ENCODE data around the gene LNPK.
"Not testable (repeated sequence)": the region's sequence is repeated elsewhere in the genome, so short reads cannot be mapped to it uniquely, and the experiment has no call there.

The LNPK gene

DNA sequence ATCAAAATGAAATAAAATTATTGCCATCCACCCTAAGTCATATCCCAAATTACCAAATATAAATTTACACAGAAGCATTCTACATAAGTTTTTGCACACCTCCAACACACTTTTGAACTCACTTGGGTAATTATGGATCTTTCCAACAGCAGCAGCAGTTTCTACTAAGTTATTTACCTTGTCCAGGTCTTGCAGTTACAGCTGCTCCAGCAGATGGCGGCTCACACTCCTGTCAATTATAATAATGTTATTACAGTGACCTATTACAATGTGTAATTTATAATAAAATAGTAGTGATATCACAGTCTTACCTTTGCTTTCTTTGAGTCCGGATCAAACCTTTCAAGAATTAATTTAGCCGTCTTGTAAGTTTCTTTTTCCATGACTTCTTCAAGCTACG lies 37.9 kb downstream of the LNPK start:
- TF ChIP-seq, protein P1, sequence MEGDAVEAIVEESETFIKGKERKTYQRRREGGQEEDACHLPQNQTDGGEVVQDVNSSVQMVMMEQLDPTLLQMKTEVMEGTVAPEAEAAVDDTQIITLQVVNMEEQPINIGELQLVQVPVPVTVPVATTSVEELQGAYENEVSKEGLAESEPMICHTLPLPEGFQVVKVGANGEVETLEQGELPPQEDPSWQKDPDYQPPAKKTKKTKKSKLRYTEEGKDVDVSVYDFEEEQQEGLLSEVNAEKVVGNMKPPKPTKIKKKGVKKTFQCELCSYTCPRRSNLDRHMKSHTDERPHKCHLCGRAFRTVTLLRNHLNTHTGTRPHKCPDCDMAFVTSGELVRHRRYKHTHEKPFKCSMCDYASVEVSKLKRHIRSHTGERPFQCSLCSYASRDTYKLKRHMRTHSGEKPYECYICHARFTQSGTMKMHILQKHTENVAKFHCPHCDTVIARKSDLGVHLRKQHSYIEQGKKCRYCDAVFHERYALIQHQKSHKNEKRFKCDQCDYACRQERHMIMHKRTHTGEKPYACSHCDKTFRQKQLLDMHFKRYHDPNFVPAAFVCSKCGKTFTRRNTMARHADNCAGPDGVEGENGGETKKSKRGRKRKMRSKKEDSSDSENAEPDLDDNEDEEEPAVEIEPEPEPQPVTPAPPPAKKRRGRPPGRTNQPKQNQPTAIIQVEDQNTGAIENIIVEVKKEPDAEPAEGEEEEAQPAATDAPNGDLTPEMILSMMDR (IDR thresholded peaks at IDR 0.05; ENCODE audit: low read depth, low read length, poor library complexity, severe bottlenecking) = peak; percentile 19
- no peak for TF ChIP-seq EZH2phosphoT487 (IDR thresholded peaks at IDR 0.05; ENCODE audit: borderline replicate concordance, low read length)
- H3K27me3 ChIP-seq (ENCODE audit: control insufficient read depth, low read length) = no peaks in the 10 kb centered on the region

DNA sequence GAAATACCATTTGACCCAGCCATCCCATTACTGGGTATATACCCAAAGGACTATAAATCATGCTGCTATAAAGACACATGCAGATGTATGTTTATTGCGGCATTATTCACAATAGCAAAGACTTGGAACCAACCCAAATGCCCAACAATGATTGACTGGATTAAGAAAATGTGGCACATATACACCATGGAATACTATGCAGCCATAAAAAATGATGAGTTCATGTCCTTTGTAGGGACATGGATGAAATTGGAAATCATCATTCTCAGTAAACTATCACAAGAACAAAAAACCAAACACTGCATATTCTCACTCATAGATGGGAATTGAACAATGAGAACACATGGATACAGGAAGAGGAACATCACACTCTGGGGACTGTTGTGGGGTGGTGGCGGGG lies 38.9 kb downstream of the LNPK start:
- H3F3A ChIP-seq (ENCODE audit: control insufficient read depth, insufficient read depth); H3K27ac ChIP-seq (ENCODE audit: low read depth, low read length); H3K9me2 ChIP-seq (replicated peaks; ENCODE audit: control insufficient read depth, low read length); H4K20me1 ChIP-seq (ENCODE audit: control insufficient read depth, insufficient read depth, low read depth, low read length); H3K4me3 ChIP-seq (ENCODE audit: low read length); H3K9me3 ChIP-seq (ENCODE audit: control insufficient read depth, insufficient read depth, low read length); H3K4me1 ChIP-seq (ENCODE audit: control insufficient read depth, low read length); H3K27me3 ChIP-seq (ENCODE audit: control insufficient read depth, low read length); H3K36me3 ChIP-seq (ENCODE audit: control insufficient read depth, low read length); H3K79me2 ChIP-seq (ENCODE audit: control insufficient read depth, low read length); H3K4me2 ChIP-seq (ENCODE audit: low read length): not testable (repeated sequence)

More for the DNA sequence above, 37.9 kb downstream of the LNPK start:
- Histone ChIP-seq H3K4me1 (ENCODE audit: control insufficient read depth, low read length) (no peaks in the 10 kb centered on the region), H3K79me2 (ENCODE audit: control insufficient read depth, low read length) (no peaks in the 10 kb centered on the region), H3K9me2 (replicated peaks; ENCODE audit: control insufficient read depth, low read length) (no peaks in the 10 kb centered on the region), H4K20me1 (ENCODE audit: control insufficient read depth, insufficient read depth, low read depth, low read length) (no peaks in the 10 kb centered on the region), H3K27ac (ENCODE audit: low read depth, low read length) (no peak overlapping the region), H3F3A (ENCODE audit: control insufficient read depth, insufficient read depth) (no peaks in the 10 kb centered on the region; the same call in 1 of the 2 replicates), H3K36me3 (ENCODE audit: control insufficient read depth, low read length) (peaks cover 6% of the 10 kb centered on the region; the same call in 1 of the 2 replicates), H3K4me3 (ENCODE audit: low read length) (no peak overlapping the region), H3K4me2 (ENCODE audit: low read length) (no peak overlapping the region), H3K9me3 (ENCODE audit: control insufficient read depth, insufficient read depth, low read length) (no peaks in the 10 kb centered on the region)

DNA sequence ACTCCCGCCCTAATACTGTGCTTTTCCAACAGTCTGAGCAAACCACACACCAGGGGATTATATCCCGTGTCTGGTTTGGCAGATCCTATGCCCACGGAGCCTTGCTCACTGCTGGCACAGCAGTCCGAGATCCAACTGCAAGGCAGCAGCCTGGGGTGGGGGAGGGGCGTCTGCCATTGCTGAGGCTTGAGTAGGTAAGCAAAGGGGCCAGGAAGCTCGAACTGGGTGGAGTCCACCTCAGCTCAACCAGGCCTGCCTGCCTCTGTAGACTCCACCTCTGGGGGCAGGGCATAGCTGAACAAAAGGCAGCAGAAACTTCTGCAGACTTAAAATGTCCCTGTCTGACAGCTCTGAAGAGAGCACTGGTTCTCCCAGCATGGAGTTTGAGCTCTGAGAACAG lies 44.2 kb downstream of the LNPK start:
- Histone ChIP-seq H3K4me1 (ENCODE audit: control insufficient read depth, low read length) (no peaks in the 10 kb centered on the region), H3K27me3 (ENCODE audit: control insufficient read depth, low read length) (no peaks in the 10 kb centered on the region)

DNA sequence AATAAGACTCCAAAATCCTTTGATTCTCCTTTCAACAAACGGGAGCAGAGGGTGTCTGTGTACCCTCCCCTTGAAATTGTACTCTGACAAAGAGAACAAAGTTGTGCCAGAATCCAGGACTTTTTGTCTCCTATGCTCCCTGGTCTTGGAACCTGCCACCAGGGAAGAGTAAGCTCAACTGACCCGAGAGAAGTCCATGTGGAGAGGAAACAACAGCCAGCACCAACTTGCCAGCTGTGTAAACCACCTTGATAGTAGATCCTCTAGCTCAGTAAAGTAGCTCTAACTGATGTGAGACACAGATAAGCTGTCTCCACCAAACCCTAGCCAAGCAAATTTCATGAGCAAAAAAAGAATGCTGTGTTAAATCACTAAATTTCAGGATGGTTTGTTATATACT lies 46.9 kb downstream of the LNPK start:
- no peaks in the 10 kb centered on the region for H4K20me1 ChIP-seq (ENCODE audit: control insufficient read depth, insufficient read depth, low read depth, low read length)
- no peaks in the 10 kb centered on the region for H3F3A ChIP-seq (ENCODE audit: control insufficient read depth, insufficient read depth)
- no peaks in the 10 kb centered on the region for H3K9me3 ChIP-seq (ENCODE audit: control insufficient read depth, insufficient read depth, low read length)
- no peaks in the 10 kb centered on the region for H3K9me2 ChIP-seq (replicated peaks; ENCODE audit: control insufficient read depth, low read length)
- TF ChIP-seq EZH2phosphoT487 (IDR thresholded peaks at IDR 0.05; ENCODE audit: borderline replicate concordance, low read length) = no peak
- TF ChIP-seq, protein P1 (IDR thresholded peaks at IDR 0.05; ENCODE audit: low read depth, low read length, poor library complexity, severe bottlenecking) = no peak
- no peak overlapping the region for H3K4me2 ChIP-seq (ENCODE audit: low read length)
- no peaks in the 10 kb centered on the region for H3K27me3 ChIP-seq (ENCODE audit: control insufficient read depth, low read length)
- no peaks in the 10 kb centered on the region for H3K79me2 ChIP-seq (ENCODE audit: control insufficient read depth, low read length)
- H3K4me1 ChIP-seq (ENCODE audit: control insufficient read depth, low read length) = no peaks in the 10 kb centered on the region
- H3K36me3 ChIP-seq (ENCODE audit: control insufficient read depth, low read length) = peaks cover 21% of the 10 kb centered on the region
- H3K27ac ChIP-seq (ENCODE audit: low read depth, low read length) = no peak overlapping the region
- H3K4me3 ChIP-seq (ENCODE audit: low read length) = no peak overlapping the region

More for the DNA sequence above, 44.2 kb downstream of the LNPK start:
- no peaks in the 10 kb centered on the region for H3K9me3 ChIP-seq (ENCODE audit: control insufficient read depth, insufficient read depth, low read length)
- H3K27ac ChIP-seq (ENCODE audit: low read depth, low read length) = no peak overlapping the region
- H3K9me2 ChIP-seq (replicated peaks; ENCODE audit: control insufficient read depth, low read length) = no peaks in the 10 kb centered on the region
- no peaks in the 10 kb centered on the region for H4K20me1 ChIP-seq (ENCODE audit: control insufficient read depth, insufficient read depth, low read depth, low read length)
- H3K79me2 ChIP-seq (ENCODE audit: control insufficient read depth, low read length) = no peaks in the 10 kb centered on the region
- peaks cover 21% of the 10 kb centered on the region for H3K36me3 ChIP-seq (ENCODE audit: control insufficient read depth, low read length)
- TF ChIP-seq, protein P1 (IDR thresholded peaks at IDR 0.05; ENCODE audit: low read depth, low read length, poor library complexity, severe bottlenecking) = no peak
- no peaks in the 10 kb centered on the region for H3F3A ChIP-seq (ENCODE audit: control insufficient read depth, insufficient read depth)
- no peak overlapping the region for H3K4me2 ChIP-seq (ENCODE audit: low read length)
- H3K4me3 ChIP-seq (ENCODE audit: low read length) = no peak overlapping the region

All from DOHH2 (cell line).